IMR-90 (cell line): ENCODE measurements around the gene CUL3.

Source experiments
- CEBPB ChIP-seq: IDR thresholded peaks from 2 replicates; pipeline ENCODE4 v1.6.1; 2012; ENCODE audit warnings: low read depth, low read length, improper control_type of control experiment
- CTCF ChIP-seq: conservative IDR thresholded peaks from 2 replicates; pipeline ENCODE4 v1.5.1; 2012; ENCODE audit warnings: mild to moderate bottlenecking, low read depth, low read length, improper control_type of control experiment
- ELK1 ChIP-seq: fragments of 150-350 bp; IDR thresholded peaks from 2 replicates; pipeline ENCODE4 v1.6.1; 2016; ENCODE audit warnings: low read depth, mild to moderate bottlenecking, low read length, moderate library complexity, borderline replicate concordance
- FOS ChIP-seq: fragments of 150-350 bp; IDR thresholded peaks from 2 replicates; pipeline ENCODE4 v1.6.1; 2016; ENCODE audit warnings: low read depth, low read length
- MXI1 ChIP-seq: IDR thresholded peaks from 2 replicates; pipeline ENCODE4 v1.6.1; 2012; ENCODE audit warnings: low read depth, mild to moderate bottlenecking, low read length, moderate library complexity, borderline replicate concordance
- POLR2A ChIP-seq: IDR thresholded peaks from 2 replicates; pipeline ENCODE4 v1.6.1; 2012; ENCODE audit warnings: mild to moderate bottlenecking, low read depth, low read length
- RCOR1 ChIP-seq: IDR thresholded peaks from 2 replicates; pipeline ENCODE4 v1.6.1; 2012; ENCODE audit warnings: mild to moderate bottlenecking, low read length, improper control_type of control experiment; ENCODE audit not compliant: insufficient replicate concordance
- RFX5 ChIP-seq: IDR thresholded peaks from 2 replicates; pipeline ENCODE4 v1.8.0; 2012; ENCODE audit warnings: low read depth, mild to moderate bottlenecking, low read length, moderate library complexity
- SMC3 ChIP-seq: fragments of 150-350 bp; IDR thresholded peaks from 2 replicates; pipeline ENCODE4 v1.6.1; 2016; ENCODE audit warnings: low read depth, mild to moderate bottlenecking, antibody characterized with exemption, low read length, moderate library complexity

- TF ChIP-seq SMC3: no peak
- no peak for TF ChIP-seq POLR2A
- no peak for TF ChIP-seq CTCF
- no peak for TF ChIP-seq CEBPB
- TF ChIP-seq RFX5: no peak
- no peak for TF ChIP-seq RCOR1
- TF ChIP-seq FOS: no peak
- TF ChIP-seq ELK1: no peak
- no peak for TF ChIP-seq MXI1
These were observed 7.6 kb downstream of the CUL3 start for GRCh38 chr2:224577541-224577940.
